SH-SY5Y (cell line): Measurements from ENCODE around the gene COG8.

ENCODE experiments used
- GATA2 ChIP-seq: IDR thresholded peaks from 2 replicates; pipeline ENCODE4 v1.6.1; 2011; ENCODE audit warnings: mild to moderate bottlenecking, low read depth, low read length
- GATA3 ChIP-seq: IDR thresholded peaks from 2 replicates; pipeline ENCODE4 v1.6.1; 2011; ENCODE audit warnings: low read depth, mild to moderate bottlenecking, low read length, moderate library complexity

- TF ChIP-seq GATA3: no peak
- TF ChIP-seq GATA2: no peak
Observed at GRCh38 chr16:69277413-69277812, 62.0 kb downstream of the COG8 start.
